ENCODE results near the gene DGKD.

DGKD gene

DNA sequence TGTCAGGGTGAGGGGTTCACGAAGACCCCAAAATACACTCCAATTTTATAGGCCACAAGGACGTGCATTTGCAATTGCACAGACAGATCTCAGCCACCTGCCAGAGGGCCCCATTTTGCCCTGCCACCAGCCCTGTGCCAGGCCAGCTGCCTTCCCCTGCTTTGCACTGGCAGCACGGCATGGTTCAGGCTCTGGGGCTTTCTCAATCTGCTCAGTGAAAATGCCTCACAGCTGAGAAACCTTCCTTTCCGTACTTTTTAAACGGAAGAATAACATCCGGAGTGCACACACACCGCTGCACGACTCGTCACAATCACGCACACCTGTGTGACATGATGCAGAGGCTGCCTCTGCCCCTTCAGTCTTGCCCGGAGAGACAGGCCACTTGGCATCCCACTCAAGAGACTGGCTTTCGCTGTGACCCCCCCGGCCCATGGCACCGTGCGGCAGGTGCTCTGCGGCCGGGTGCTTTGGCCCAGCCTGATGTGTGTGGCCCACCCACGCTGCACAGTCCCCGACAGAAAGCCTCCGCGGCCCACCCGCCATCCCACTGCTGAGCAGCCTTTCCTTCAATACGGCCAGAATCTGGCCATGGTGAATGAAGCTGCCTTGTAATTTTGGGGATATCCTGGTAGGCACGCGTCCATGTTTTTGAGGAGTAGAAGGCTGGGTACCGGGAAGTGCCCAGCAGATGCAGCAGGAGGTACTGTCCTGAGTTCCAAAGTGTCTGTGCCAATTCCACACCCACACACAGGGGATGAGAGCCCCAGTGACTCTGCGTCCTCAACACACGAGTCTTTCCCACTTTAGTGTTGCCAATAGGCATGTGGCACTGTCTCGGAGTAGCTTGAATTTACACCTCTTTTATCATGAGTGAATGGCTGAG is 123.5 kb downstream of the DGKD start:
- no peak for DNase-seq (ENCODE audit: low spot score)

DNA sequence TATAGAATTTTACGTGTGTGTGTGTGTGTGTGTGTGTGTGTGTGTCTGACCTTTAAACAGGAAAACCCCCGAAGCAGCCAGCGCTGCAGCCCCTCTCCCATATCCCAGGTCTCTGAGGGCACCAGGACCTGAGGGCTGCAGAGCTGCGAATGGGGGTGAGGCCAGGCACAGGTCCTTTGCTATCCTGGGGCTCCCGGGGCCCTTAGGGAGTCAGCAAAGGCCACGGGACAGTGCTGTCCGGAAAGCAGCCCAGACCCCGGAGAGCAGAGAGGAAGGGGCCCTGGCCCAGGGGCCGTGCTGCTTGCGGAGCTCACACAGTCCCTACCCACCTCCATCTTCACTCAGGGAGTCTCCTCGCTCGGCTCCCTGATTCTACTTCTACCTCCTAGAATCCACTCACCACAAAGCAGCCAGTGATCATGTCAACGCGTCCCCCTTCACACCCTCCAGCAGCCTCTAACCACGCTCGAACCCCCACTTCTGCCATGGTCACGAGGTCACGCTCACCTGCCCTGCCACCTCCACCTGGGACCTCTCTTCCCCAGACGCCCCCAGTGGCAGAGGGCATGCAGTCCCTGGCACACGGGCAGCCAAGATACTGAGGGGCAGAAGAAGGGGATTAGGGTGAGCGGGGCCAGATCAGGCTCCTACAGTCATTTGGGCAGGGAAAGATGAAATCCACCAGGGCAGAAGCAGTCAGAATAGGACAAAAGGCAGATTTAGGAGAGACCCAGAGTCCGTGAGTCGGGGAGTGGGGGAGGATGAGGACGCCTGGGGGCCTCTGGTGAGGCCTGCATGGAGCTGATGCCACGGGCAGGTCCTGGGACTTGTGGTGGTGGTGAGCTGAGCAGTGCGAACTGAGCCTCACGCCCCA is 125.6 kb downstream of the DGKD start:
- DNase-seq (ENCODE audit: low spot score), result no peak

DNA sequence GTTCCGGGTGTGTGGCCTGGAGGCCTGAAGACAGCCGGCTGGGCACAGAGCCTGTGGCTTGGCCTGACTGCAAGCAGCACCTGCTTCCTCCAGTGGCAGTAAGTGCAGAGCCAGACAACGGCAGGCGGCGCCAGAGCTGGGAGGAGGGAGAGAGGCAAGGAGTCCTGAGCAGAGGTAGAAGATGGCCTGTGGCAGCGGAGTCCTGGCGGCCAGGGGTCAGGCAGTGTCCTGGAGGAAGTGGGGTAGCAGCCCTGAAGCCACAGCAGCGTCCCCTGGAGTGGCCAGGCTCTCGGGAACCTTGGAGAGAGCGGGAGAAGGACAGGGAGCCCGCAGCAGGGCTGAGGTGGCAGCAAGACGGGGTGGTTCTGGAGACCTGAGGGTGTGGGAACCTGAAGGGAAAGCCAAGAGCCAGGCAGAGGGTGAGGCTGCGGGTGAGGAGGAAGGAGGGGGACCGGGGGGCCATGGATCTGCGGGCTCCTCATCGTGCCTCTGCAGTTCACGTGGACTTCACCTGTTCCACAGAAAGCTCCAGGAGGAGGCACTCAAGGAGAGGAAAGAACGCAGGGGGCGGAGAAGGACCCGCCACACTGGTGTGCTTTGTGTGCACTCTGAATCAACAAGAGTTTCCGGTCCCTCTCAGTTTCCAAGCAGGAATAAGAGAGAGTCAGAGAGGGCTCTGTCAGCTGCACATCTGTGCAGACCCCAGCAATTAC is 126.4 kb downstream of the DGKD start:
- no peak for DNase-seq (ENCODE audit: low spot score)

DNA sequence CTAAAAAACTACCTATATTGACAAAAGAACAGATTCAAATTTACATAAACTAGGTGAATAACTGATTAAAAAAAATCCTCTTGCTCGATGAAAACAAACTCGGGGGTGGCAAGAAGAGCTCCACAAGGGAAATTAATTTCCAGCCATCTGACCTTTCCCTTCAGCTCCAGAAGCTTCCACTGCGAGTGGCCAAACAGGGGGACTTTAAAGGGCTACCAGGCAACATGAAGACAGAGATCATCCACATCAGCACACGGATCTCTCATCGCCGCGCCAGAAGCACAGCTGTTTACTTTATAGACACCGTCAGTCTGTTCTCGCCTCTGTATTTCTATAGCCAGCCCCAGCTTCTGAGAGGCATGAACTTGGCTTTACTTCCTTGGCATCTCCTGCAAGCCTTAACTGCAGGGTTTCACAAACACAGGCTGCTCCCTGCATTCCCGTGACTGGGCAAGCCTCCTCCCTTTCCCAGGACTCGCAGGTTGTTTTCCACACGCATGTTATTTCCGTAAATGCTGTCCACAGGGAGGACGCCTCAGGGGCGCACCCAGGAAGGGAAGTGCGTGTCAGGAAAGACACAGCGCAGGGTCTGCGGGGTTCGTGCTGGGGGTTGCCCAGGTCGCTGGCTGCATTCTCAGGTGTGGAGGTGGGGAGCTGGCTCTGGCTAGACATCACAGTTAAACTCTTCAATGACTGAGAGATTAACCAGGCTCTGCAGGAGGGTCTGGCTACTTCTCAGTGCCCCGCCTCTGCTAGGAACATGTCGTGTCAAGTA is 127.3 kb downstream of the DGKD start:
- no peak for DNase-seq (ENCODE audit: low spot score)

DNA sequence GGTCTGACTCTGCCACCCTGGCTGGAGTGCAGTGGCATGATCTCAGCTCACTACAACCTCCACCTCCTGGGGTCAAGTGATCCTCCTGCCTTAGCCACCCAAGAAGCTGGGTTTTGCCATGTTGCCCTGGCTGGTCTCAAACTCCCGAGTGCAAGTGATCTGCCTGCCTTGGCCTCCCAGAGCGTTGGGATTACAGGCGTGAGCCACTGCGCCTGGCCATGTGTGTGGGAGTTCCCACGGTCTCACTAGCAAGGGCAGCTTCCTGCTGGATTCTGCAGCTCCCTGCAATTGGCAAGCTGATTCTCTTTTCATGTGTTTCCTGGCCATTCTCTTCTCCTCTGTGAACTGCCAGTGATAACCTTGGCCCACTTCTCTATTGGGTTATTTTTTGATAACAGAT is 128.3 kb downstream of the DGKD start:
- DNase-seq (ENCODE audit: low spot score), result no peak

DNA sequence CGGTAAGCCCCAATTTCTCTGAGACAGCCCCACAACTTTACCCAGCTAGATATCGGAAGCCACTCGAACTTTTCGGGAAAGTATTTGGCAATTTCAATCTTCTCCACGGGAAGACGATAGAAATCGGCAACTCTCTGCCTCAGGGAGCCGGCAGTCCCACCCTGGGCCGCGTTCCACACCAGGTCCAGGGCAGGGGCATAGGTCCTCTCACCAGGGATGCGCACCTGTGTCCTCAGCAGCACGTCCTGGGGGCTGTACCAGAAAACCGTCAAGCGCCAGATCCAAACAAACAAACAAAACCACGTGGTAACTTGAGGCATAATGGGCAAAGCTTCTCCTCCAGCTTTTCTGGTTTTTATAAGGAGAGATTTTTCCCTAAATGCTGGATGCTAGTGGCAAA is 131.4 kb downstream of the DGKD start:
- DNase-seq (ENCODE audit: low spot score), result no peak

DNA sequence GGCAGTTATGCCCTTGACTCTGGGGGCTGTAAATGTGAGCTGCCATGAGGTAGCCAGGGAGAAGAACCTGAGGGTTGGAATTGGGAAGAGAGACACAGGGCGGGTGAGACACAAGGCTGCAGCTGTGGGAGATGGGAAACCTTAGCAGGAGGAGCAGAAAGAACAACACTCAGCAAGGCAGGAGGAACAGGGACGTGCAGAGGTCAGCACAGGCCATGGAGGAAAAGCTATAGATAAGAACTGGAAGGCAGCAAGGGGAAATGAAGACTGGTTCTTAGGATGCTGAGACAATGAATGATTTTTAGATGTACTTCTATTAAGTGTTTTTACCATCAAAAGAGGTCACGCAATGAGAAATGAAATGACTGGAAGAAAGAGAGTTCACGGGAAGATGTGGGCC is 132.1 kb downstream of the DGKD start:
- no peak for DNase-seq (ENCODE audit: low spot score)

DNA sequence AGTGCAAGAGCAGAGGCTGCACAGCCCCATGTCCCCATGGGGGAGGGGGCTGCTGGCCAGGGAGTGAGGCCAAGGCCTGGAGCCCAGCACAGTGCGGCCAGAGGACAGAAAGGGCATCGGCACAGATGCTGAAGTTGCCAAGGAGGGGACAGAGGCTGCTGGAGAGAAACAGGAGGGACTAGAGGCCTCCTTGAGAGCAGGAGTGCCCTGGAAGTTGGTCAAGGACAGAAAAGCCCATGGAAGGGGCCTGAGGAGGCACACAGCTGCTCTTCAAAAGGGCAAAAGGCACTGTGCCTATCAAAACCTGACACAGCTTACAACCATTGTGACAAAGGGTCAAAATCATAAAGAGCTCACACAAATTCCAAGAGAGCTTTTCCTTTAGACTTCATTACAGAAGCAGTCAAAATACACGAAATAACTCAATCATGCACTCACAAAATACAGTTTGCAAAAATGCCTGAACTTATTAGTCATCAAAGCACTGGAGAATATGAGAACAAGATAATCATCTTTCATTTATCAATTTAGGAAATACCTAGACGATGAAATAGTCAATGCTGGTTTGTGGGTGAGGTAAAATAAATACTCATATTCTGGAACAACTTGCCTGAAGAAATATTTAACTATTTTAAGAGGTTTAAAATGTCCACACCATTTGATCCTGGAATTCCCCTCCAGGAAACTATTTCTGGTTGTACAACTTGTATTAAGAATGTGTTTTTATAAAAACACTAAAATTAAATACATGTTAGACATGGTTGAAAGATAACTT is 132.7 kb downstream of the DGKD start:
- no peak for DNase-seq (ENCODE audit: low spot score)

DNA sequence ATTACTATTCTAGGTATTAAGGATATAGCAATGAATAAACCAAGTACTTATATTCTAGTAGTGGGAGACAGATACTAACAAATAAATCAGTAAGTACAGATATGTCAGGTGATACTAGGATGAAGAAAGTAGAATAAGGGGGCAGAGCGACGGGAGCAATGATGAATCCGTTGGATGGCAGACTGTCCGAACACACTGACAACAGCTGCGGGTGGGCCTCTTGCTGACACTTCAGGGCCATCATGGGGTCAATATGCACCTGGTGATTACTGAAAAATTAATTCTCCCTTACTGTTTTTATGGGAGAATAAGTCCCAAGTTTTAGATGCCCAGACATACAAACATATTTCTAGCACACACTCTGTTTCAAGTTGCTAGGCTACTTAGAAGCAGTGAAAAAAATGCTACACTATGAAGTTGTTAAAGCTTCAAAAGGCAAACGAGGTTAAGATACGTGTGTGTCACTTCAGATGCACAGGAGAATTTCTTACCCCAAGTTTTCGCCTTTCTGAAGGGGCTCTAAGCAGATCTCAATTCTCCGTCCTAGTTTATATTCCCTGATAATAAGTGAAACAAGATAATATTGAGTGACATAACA is 133.6 kb downstream of the DGKD start:
- no peak for DNase-seq (ENCODE audit: low spot score)

DNA sequence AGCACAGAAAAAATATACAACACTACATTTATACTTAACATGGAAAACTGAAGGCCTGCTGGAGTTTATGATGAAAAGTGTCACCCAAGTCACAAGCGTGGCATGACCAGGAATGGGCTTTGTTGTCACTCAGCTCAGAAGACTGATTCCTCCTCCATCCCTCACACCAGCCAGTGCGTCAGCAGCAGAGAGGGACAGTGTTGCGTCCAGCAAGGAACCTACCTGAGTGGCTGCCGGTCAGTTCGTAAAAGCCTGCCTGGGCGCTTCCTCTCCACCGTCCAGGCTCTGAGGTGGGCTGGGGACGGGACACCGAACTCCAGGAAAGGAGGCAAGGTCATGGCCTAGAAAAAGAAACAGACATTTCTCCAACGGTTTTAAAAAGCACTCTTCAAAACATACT is 134.8 kb downstream of the DGKD start:
- no peak for DNase-seq (ENCODE audit: low spot score)

DNA sequence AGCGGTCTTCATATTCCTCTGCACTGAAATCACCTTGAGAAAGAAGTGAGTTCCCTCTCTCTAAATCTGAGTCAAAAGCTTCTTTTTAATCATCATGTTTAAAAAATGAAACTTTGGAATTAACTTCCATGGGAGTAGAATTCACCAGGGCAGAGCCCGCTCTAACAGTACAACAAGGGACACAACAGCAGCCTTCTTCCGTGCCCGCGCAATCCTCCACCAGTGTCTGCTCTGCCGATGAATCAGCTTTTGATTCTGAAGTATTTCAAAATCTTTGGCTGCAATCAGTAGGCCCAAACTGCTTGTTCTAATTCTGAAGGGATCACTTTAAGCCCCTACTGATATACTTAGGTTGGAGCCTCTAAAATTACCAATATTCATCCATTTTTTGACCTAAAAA is 135.4 kb downstream of the DGKD start:
- no peak for DNase-seq (ENCODE audit: low spot score)

DNA sequence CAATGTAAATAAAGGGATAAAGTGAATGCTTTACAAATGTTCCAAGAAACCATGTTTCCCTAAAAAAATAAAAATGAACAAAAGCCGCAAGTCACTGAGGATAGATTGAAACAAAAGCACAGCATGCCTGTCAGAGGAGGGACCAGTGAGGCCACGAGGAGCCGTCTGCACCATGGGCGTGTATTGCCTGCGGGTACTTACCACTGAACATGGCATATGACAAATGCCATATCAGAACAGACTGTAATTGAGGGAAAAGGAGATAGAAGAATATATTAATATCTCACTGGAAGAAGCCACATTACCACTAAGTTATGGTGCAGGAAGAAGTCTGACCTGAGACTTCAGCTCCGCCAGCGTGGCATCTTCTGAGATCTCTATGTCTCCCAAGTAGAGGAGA is 136.5 kb downstream of the DGKD start:
- no peak for DNase-seq (ENCODE audit: low spot score)

DNA sequence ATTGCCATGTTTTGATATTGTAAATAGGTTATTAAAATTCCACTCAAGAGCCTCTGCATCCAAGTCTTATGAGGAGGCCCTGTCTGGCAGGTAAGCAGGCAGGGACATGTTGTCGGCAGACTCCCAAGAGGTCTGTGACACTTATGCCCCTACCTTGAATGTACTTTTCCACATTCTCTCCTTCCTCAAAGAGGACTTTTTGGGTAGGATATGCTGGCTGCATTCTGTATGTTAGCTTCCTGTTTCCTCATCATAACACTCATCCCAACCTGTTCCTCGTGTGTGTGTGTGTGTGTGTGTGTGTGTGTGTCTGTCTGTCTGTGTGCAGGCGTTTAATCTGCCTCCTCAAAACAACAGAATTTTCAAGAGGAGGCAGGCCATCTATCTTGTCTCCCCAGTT is 137.0 kb downstream of the DGKD start:
- DNase-seq (ENCODE audit: low spot score), result no peak

DNA sequence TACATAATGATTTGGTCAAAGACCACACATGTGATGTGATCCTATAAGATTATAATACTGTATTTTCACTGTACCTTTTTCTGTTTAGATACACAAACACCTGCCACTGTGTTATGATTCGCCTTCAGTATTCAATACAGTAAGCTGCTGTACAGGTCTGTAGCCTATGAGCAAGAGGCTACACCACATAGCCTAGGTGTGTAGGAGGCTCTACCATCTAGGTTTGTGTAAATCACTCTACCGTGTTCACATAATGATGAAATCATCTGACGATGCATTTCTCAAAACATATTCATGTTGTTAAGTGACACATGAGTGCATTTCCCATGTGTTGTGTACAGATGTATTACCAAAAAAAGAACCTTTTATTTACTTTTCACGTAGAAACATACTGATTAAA is 137.8 kb downstream of the DGKD start:
- no peak for DNase-seq (ENCODE audit: low spot score)

DNA sequence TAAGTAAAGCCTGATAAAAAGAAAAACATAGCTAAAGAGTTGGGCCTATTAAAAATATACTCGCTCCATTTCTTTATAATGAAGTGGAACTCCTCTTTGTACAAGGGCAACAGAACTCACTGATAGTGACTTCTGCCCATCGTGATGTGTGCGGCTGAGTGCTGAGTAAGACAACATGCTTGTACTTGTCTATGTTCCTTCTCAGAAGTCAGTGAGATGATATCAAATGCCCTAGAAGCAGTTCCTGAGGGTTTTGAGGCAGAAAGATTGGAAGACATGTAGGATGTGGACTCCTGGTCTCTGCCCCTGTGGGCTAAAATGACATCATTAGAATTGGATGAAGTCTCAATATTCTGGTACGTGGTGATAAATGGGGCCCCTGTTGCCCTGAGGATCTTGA is 138.5 kb downstream of the DGKD start:
- no peak for DNase-seq (ENCODE audit: low spot score)

DNA sequence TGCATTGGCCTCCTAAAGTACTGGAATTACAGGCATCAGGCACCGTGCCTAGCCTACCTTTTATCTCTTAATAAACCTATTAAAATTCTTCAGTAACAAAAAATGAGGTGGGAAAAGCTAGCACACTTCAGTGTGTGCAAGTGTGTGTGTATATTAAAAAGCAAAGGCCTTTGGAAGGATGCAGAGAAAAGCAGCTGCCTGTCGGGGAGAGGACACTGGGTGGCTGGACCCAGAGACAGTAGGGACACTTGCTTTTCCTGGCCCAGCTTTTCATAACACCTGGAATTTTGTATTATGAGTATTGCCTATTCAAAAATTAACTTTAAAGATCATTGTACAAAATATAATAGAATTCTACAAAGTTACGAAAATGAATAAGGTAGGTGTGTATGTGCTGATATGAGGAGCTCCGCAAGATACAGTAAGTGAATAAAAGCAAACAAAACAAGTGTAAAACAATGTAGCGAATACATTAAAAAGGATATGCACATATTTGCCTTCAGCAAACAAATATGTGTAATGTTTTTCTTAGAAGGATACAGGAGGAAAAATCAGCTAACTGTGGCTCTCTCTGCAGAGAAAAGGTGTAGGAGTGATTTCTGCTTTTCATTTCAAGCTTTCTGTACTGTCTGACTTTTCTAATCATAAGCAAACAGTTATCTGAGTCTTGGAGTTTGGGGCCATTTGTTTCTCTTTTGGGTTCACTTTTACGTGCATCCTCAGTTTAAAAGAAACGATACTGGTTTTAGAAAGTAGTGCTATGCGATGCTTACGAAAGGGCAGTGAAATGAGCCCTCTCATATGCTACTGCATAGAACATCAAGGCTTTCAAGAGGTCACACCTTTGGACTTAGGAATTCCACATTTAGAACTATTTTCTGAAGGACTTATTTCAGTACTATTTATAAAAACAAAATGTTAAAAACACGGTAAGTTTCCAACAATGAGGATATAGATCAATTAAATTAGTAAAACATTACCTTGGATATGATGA is 141.5 kb downstream of the DGKD start:
- DNase-seq (ENCODE audit: low spot score), result no peak

DNA sequence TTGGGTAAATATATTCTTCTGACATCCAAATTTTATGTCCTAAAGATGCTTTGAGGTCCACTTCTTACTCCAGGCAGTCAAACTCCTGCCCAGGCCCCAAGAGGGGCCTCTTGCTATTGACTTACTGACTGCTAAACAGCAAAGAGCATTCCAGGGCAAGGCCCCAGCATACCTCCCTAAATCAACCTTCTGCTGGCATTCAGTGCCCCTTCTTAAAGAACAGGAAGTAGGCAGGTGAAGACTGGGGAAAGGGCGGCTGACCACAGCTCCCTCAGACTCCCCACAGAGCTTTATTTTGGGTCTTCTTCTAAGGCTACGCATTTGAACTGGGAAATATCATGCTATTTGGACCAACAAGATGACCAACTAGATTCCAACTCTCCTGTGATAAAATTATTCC is 143.4 kb downstream of the DGKD start:
- no peak for DNase-seq (ENCODE audit: low spot score)

DNA sequence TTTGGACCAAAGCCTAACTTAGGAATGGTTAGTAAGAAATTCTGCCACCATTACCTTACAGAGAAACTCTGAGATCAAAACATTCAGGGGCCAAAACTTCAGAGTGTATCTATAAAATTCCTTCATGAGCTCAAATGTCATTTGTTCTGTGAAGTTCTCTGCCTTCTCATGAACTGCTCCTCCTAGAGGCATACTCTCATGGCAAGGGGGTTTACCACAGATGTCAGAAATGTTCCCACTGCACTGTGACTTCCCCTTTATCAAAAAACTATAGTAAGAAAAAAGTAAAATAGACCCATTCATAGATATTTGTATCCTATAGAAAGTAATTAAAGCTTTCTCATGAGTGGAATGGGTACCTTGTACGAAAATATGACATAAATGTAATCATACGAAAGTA is 143.8 kb downstream of the DGKD start:
- no peak for DNase-seq (ENCODE audit: low spot score)

DNA sequence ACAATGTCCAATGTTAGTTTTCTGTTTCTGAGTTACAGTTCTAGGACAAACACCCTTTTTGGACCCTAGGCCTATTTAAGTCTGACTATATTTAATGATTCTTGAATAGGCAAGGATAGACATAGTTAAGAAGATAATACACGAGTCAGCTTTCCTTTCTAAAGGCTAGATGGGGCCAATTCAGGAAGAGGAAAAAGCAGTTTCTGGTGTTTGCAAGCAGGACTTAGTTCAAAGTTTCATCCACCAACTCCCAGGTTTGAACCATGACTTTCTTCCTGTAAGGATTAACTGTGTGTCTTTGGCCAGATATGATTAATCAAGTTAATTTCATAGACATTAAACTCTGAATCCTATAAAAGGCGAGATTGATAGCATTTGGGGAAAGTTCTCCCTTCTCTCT is 145.6 kb downstream of the DGKD start:
- DNase-seq (ENCODE audit: low spot score), result no peak
